Vein endothelial cell (primary cell): ENCODE measurements around the gene ACOXL. TPM values are rescaled to one million over a fixed set of nuclear protein-coding genes. Genes with fewer than 3 reads are reported as not detected.

Source experiments
- total RNA-seq: library from RNA; depleted of rRNA; stranded (reverse); fragments of >200 nt; gene quantifications from 2 replicates; pipeline ENCODE4 v1.2.3, GENCODE V29; 2012

Gene ACOXL
- total RNA-seq, result not detected in 2 replicates

GRCh38 chr2:110732422-110733413 lies at the start of gene ACOXL:
Gene ACOXL (plus strand): TSS chr2:110732573. CDS start chr2:110768390, 35,817 bp downstream.

GRCh38 chr2:111120253-111121027 lies 388.1 kb downstream of the ACOXL start, which contains the start of gene BCL2L11:
Gene BCL2L11 (plus strand): TSS chr2:111120914. CDS start chr2:111123746, 2,832 bp downstream.

Other genes starting within 250 kb of the ACOXL start
- 40.5 and 44.2 TPM in 2 replicates for gene RGPD6, start 155.4 kb upstream of the ACOXL start, total RNA-seq
- gene BUB1, start 54.5 kb upstream of the ACOXL start, total RNA-seq, result 39.0 and 45.4 TPM in 2 replicates